Heart left ventricle (tissue), 16 donors: ENCODE measurements around the gene TOB1. TPM values are rescaled to one million over a fixed set of nuclear protein-coding genes. Genes with fewer than 3 reads are reported as not detected.
A peak's percentile ranks its signal among the peaks of the same experiment; 100 is the strongest.

Experiments
- ATAC-seq, 4 donors: fragments of 200-7000 bp; cut with Tn5 transposase; one replicate each; pipeline ENCODE4 v1.9.1; 2020 to 2022; ENCODE audit warnings: moderate library complexity in 4 of 4, mild to moderate bottlenecking in 3 of 4, moderate number of reproducible peaks in 1 of 4
- DNase-seq, 5 donors: peaks; one replicate each; pipeline ENCODE4 v3.0.0-alpha.2; 2020
- H3K27ac ChIP-seq, 12 donors: fragments of 200-600 bp; sonication (generic) in 4 of 12; one replicate each; pipeline versions ENCODE4 v1.5.0 to v1.8.0; 2016 to 2022; ENCODE audit warnings: mild to moderate bottlenecking in 2 of 12
- H3K27me3 ChIP-seq, 9 donors: fragments of 200-600 bp; sonication (generic) in 2 of 9; one replicate each; pipeline versions ENCODE4 v1.5.1 to v1.8.0; 2016 to 2022; ENCODE audit warnings: mild to moderate bottlenecking in 3 of 9
- H3K36me3 ChIP-seq, 9 donors: fragments of 200-600 bp; sonication (generic) in 2 of 9; one replicate each; pipeline versions ENCODE4 v1.5.0 to v1.8.0; 2018 to 2022; ENCODE audit warnings: mild to moderate bottlenecking in 2 of 9
- H3K4me1 ChIP-seq, 12 donors: fragments of 200-600 bp; sonication (generic) in 4 of 12; one replicate each; pipeline versions ENCODE4 v1.5.0 to v1.8.0; 2016 to 2022; ENCODE audit warnings: mild to moderate bottlenecking in 3 of 12
- H3K4me3 ChIP-seq, 12 donors: fragments of 200-600 bp; sonication (generic) in 4 of 12; one replicate each; pipeline versions ENCODE4 v1.5.0 to v1.8.0; 2017 to 2022; ENCODE audit warnings: mild to moderate bottlenecking in 9 of 12, moderate library complexity in 4 of 12
- H3K9me3 ChIP-seq, 12 donors: fragments of 200-600 bp; sonication (generic) in 4 of 12; one replicate each; pipeline versions ENCODE4 v1.5.0 to v1.8.0; 2016 to 2022; ENCODE audit warnings: mild to moderate bottlenecking in 1 of 12
- POLR2A ChIP-seq, 2 donors: fragments of 450-650 bp; IDR thresholded peaks; one replicate each; pipeline ENCODE4 v1.6.1; 2017; ENCODE audit warnings: antibody characterized with exemption in 2 of 2, mild to moderate bottlenecking in 2 of 2, moderate library complexity in 2 of 2
- WGBS, 4 donors: extraction: QIAGEN DNeasy Blood & Tissue Kit in 2 of 4; methylation state at CpG; one replicate each; pipeline versions ENCODE4 v1.1.5 to v1.1.7; 2013 to 2018; 5-methylcytosine and 5-hydroxymethylcytosine counted together
- intact Hi-C, 10 donors: fragments of 100-400 bp; cut with DNase I; formaldehyde crosslinking; loops; one replicate each; pipeline versions ENCODE4 v1.11.1 to v1.14.2; 2022
- polyA plus RNA-seq, 2 donors: library from polyadenylated mRNA; stranded (reverse); fragments of 200-250 nt; gene quantifications; one replicate each; pipeline ENCODE4 v1.2.3, GENCODE V29; 2013
- total RNA-seq, 9 donors: library from RNA; depleted of rRNA in 2 of 9; stranded (reverse); fragments of >200 nt in 2 of 9; fragmentation: NEBNext Ultra II Directional in 3 of 9; extraction: Animal tissue kit (Norgen Biotek cat#: 25700) in 3 of 9; gene quantifications; one replicate each; pipeline versions ENCODE4 v1.1.0 to v1.2.4, GENCODE V29; 2016 to 2023
- TF ChIP-seq, protein P1 (sequence below), 12 donors: fragments of 200-600 bp; sonication (generic) in 4 of 12; IDR thresholded peaks; one replicate each; pipeline versions ENCODE4 v1.5.0 to v1.8.0; 2018 to 2022; ENCODE audit warnings: antibody characterized with exemption in 12 of 12, mild to moderate bottlenecking in 5 of 12
- donor health status: ischemic (EF 13 %, LVEDD 7.1; RV severe dilation, severe dysfunction).
- donor health status: healthy with polysubstance abuse.
- donor health status: DM: no; HTN: yes; CAD: no.
- donor health status: DM: no; HTN: no; CAD: no.
- donor health status: ischemic (EF 25% LVEDD 6.9; RV normal size, moderate dysfunction).
- donor health status: ischemic (EF 25% LVEDD 5.7; RV mildly dilated, moderate dysfunction).
- donor health status: healthy.
- donor health status: DM: yes; HTN: yes; CAD: no.
- donor health status: ischemic (EF 35%, LVEDD 5.7; RV mildly dilated, moderate dysfunction).
- donor health status: nonischemic (EF 11% LVEDD 7.7; RV severe dilation, severe dysfunction).
- donor health status: DM: yes; HTN: yes; CAD: no.
- donor health status: PGD.
- donor health status: ischemic (EF 29% LVEDD 5.4; RV normal size, mild dysfunction).
- donor health status: nonischemic (EF 23%, LVEDD 6.1; RV moderate dilation, normal function).

TOB1 gene
- total and polyA plus RNA-seq, 11 donors = 22.2 to 136 (median 68.1) TPM

DNA sequence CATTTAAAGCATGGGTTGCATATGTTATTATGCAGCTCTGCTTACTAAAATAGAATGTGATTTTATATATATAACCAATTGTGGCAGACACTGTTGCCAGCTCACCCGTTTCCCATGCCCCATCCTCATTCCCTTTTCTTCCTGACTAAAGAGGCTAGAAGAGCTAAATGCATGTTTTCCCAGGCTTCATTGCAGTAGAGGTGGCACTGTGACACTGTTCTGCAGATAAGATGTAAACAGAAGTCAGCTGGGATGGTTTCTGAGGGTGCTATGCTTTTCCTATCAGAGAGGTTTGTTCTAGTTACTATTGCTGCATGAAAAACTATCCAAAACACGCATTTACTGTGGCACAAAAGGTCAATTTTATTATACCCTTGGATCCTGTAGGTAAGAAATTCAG, 5.7 kb upstream of the TOB1 start:
- DNase-seq (no peak), ATAC-seq (no peak)
- H3K27me3 ChIP-seq = no peaks in the 10 kb centered on the region
- peaks cover 0 to 37% (median 20%) of the 10 kb centered on the region in 12 donors for H3K4me1 ChIP-seq
- H3K36me3 ChIP-seq = no peaks in the 10 kb centered on the region
- H3K27ac ChIP-seq = peak overlapping the region in 9 of 12 donors; percentile 13 to 59 (median 36)
- 47 to 65% (median 53%) methylated on average over 2 of the region's 2 CpGs for WGBS, 4 donors
- intact Hi-C loops = loop anchor here in 3 of 10 donors (5.0 kb wide), 2 partner anchors 35 to 45 kb away; no protein-coding TSS in a partner anchor
- no peaks in the 10 kb centered on the region for H3K9me3 ChIP-seq
- TF ChIP-seq, protein P1, sequence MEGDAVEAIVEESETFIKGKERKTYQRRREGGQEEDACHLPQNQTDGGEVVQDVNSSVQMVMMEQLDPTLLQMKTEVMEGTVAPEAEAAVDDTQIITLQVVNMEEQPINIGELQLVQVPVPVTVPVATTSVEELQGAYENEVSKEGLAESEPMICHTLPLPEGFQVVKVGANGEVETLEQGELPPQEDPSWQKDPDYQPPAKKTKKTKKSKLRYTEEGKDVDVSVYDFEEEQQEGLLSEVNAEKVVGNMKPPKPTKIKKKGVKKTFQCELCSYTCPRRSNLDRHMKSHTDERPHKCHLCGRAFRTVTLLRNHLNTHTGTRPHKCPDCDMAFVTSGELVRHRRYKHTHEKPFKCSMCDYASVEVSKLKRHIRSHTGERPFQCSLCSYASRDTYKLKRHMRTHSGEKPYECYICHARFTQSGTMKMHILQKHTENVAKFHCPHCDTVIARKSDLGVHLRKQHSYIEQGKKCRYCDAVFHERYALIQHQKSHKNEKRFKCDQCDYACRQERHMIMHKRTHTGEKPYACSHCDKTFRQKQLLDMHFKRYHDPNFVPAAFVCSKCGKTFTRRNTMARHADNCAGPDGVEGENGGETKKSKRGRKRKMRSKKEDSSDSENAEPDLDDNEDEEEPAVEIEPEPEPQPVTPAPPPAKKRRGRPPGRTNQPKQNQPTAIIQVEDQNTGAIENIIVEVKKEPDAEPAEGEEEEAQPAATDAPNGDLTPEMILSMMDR (IDR thresholded peaks at IDR 0.05) = no peak
- TF ChIP-seq POLR2A (IDR thresholded peaks at IDR 0.05) = no peak
- H3K4me3 ChIP-seq = no peak overlapping the region

DNA sequence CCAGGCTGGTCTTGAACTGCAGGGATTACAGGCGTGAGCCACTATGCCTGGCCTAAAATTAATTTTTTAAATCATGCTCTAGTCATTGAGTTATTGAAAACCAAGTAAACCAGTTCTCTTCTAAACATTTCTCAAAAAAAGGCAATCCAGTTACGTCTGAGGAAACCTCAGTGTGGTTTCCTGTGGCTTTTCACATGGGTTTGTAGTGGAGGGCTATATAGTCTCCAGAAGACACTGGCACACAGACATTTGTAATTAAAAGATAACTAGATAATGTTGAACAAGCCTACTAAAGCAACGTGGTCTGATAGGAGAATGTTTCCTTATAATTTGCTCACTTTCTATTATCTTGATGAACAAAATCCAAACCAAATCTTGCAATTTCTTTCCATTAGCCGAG, 5.2 kb upstream of the TOB1 start:
- 60 to 73% (median 64%) methylated on average over 4 of the region's 4 CpGs for WGBS, 4 donors
- Histone ChIP-seq H3K4me1 (peaks cover 0 to 37% (median 20%) of the 10 kb centered on the region in 12 donors), H3K9me3 (no peaks in the 10 kb centered on the region), H3K36me3 (no peaks in the 10 kb centered on the region), H3K27me3 (no peaks in the 10 kb centered on the region), H3K4me3 (no peak overlapping the region), H3K27ac (peak overlapping the region in 9 of 12 donors; percentile 13 to 59 (median 36))
- TF ChIP-seq POLR2A (IDR thresholded peaks at IDR 0.05) = no peak
- TF ChIP-seq, protein P1 (IDR thresholded peaks at IDR 0.05) = no peak
- ATAC-seq (no peak), DNase-seq (no peak)
- intact Hi-C loops = loop anchor here in 3 of 10 donors (5.0 kb wide), 2 partner anchors 36 to 46 kb away; no protein-coding TSS in a partner anchor

DNA sequence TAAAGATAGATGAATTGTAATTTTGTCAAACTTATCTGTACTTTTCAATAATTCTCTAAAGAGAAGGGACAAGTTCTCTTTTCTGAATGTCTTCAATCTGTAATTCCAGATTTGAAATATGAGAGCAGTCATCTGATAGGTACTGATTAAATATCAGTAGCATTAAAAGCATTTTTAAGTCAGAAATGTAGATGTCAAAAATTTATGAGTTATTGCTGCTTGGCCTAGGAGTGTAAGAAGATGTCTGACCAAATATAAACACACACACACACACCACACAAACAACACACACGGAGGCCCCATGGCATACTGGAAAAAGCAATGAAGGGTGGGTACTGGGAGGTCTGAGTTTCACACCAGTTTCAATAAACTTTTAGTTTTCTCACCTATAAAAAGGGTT, 2.4 kb upstream of the TOB1 start:
- intact Hi-C loops = loop anchor here (5.0 to 10.0 kb wide), 9 partner anchors 39 to 296 kb away; partner anchors contain the start of genes NME2 (in 2 of the 10) and SPAG9 (in 1 of the 10)
- Histone ChIP-seq H3K4me3 (peak overlapping the region in 8 of 12 donors; percentile 76 to 96 (median 90)), H3K27ac (peak overlapping the region; percentile 99 to 100 (median 100)), H3K27me3 (no peaks in the 10 kb centered on the region), H3K4me1 (peaks cover 0 to 51% (median 24%) of the 10 kb centered on the region in 12 donors), H3K36me3 (peaks cover 0 to 4% (median 2%) of the 10 kb centered on the region in 9 donors), H3K9me3 (no peaks in the 10 kb centered on the region)
- WGBS, 4 donors = 47 to 69% (median 60%) methylated on average over 1 of the region's 1 CpG
- no peak for ATAC-seq
- DNase-seq = no peak
- TF ChIP-seq, protein P1 (IDR thresholded peaks at IDR 0.05) = no peak
- TF ChIP-seq POLR2A (IDR thresholded peaks at IDR 0.05) = no peak

DNA sequence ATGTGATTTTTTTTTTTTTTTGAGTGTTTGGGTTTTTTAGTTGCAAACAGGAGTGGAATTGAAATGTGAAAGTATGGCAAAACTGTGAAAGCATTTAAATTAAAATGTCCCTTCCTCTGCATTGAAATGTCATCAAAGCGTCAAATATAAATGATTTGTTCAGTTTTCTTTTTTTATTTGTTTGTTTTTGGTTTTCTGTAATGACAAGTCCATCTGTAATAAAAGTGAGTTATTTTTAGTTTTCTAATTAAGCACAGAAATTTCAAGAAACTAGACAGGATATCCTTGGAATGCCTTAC, 1.9 kb upstream of the TOB1 start:
- TF ChIP-seq, protein P1 (IDR thresholded peaks at IDR 0.05) = no peak
- TF ChIP-seq POLR2A (IDR thresholded peaks at IDR 0.05) = no peak
- DNase-seq (no peak), ATAC-seq (no peak)
- H3K4me3 ChIP-seq = peak overlapping the region; percentile 64 to 97 (median 88)
- peaks cover 0 to 54% (median 29%) of the 10 kb centered on the region in 12 donors for H3K4me1 ChIP-seq
- no peaks in the 10 kb centered on the region for H3K27me3 ChIP-seq
- intact Hi-C loops = loop anchor here (5.0 to 10.0 kb wide), 9 partner anchors 39 to 297 kb away; partner anchors contain the start of genes NME2 (in 2 of the 10) and SPAG9 (in 1 of the 10)
- 3 to 14% (median 5%) methylated on average over 1 of the region's 1 CpG for WGBS, 4 donors
- peaks cover 0 to 9% (median 7%) of the 10 kb centered on the region in 9 donors for H3K36me3 ChIP-seq
- H3K9me3 ChIP-seq = no peaks in the 10 kb centered on the region
- H3K27ac ChIP-seq = peak overlapping the region; percentile 99 to 100 (median 100)
